PC-9 (cell line): ENCODE results near the gene PNPLA4. TPM values are rescaled to one million over a fixed set of nuclear protein-coding genes. Genes with fewer than 3 reads are reported as not detected.

ENCODE experiments used
- BruUV-seq: library from RNA; stranded (reverse); fragments of 400-500 nt; replicated peaks from 2 replicates; lab custom pipeline; 2021; lab: Mats Ljungman, UMichigan
- CTCF ChIA-PET: fragments of 300-600 bp; sonication (Branson Sonifier 250); formaldehyde crosslinking; loops from one replicate; lab custom pipeline; 2022; ENCODE audit warnings: antibody characterized with exemption; lab: Charles Lee
- POLR2A ChIA-PET: fragments of 300-600 bp; sonication (Branson Sonifier 250); formaldehyde crosslinking; loops from one replicate; lab custom pipeline; 2022; ENCODE audit warnings: antibody characterized with exemption; ENCODE audit not compliant: unreplicated experiment; lab: Charles Lee
- DNase-seq, 2 experiments: peaks; one replicate each; pipeline versions ENCODE4 v3.0.0 to v3.0.0-alpha.2; 2015 to 2022; ENCODE audit warnings: mixed read lengths in 1 of 2
- H2AFZ ChIP-seq: fragments of 200-600 bp; sonication (generic); 2 replicates; pipeline ENCODE4 v1.8.1; 2017; ENCODE audit warnings: antibody characterized with exemption
- H3F3A ChIP-seq: fragments of 200-600 bp; sonication (generic); 2 replicates; pipeline ENCODE4 v1.8.1; 2017; ENCODE audit warnings: antibody characterized with exemption, mild to moderate bottlenecking, low read depth; ENCODE audit not compliant: insufficient read depth
- H3K27ac ChIP-seq: fragments of 200-600 bp; sonication (generic); 2 replicates; pipeline ENCODE4 v1.6.1; 2016; ENCODE audit warnings: mixed run types
- H3K27me3 ChIP-seq: fragments of 200-600 bp; sonication (generic); 2 replicates; pipeline ENCODE4 v1.6.1; 2016; ENCODE audit warnings: low read depth, mixed run types; ENCODE audit not compliant: insufficient read depth
- H3K36me3 ChIP-seq: fragments of 200-600 bp; sonication (generic); 2 replicates; pipeline ENCODE4 v1.6.1; 2016; ENCODE audit warnings: low read depth, mixed run types
- H3K4me1 ChIP-seq: fragments of 200-600 bp; sonication (generic); replicated peaks from 2 replicates; pipeline ENCODE4 v1.6.1; 2016; ENCODE audit warnings: mixed run types; ENCODE audit not compliant: insufficient read depth
- H3K4me2 ChIP-seq: fragments of 200-600 bp; sonication (generic); 2 replicates; pipeline ENCODE4 v1.6.1; 2017; ENCODE audit warnings: mixed run types
- H3K4me3 ChIP-seq: fragments of 200-600 bp; sonication (generic); 2 replicates; pipeline ENCODE4 v1.6.1; 2016; ENCODE audit warnings: mixed run types
- H3K79me2 ChIP-seq: fragments of 200-600 bp; sonication (generic); 2 replicates; pipeline ENCODE4 v1.6.1; 2017; ENCODE audit warnings: low read depth, mixed run types
- H3K9me2 ChIP-seq: fragments of 200-600 bp; sonication (generic); 2 replicates; pipeline ENCODE4 v1.8.1; 2017; ENCODE audit warnings: mild to moderate bottlenecking; ENCODE audit not compliant: insufficient read depth
- H3K9me3 ChIP-seq: fragments of 200-600 bp; sonication (generic); 2 replicates; pipeline ENCODE4 v1.8.1; 2016; ENCODE audit warnings: low read depth; ENCODE audit not compliant: insufficient read depth
- H4K20me1 ChIP-seq: fragments of 200-600 bp; sonication (generic); 2 replicates; pipeline ENCODE4 v1.8.1; 2017; ENCODE audit not compliant: insufficient read depth
- EZH2 ChIP-seq: fragments of 200-600 bp; sonication (generic); IDR thresholded peaks from 2 replicates; pipeline ENCODE4 v1.8.0; 2017; ENCODE audit warnings: antibody characterized with exemption, low read depth
- intact Hi-C: fragments of 100-400 bp; cut with micrococcal nuclease; formaldehyde crosslinking; loops from one replicate; pipeline ENCODE4 v1.10.0; 2022; ENCODE audit not compliant: unreplicated experiment
- total RNA-seq: library from RNA; stranded (reverse); gene quantifications from 2 replicates; pipeline ENCODE4 v1.2.3, GENCODE V29; 2021
- TF ChIP-seq, protein P1 (sequence below): fragments of 200-600 bp; sonication (generic); conservative IDR thresholded peaks from 2 replicates; pipeline ENCODE4 v1.6.1; 2017; ENCODE audit warnings: mixed run types, antibody characterized with exemption, mild to moderate bottlenecking, moderate library complexity

Gene PNPLA4
- total RNA-seq, 1 experiment from 2014 or later = 29.1 TPM

DNA sequence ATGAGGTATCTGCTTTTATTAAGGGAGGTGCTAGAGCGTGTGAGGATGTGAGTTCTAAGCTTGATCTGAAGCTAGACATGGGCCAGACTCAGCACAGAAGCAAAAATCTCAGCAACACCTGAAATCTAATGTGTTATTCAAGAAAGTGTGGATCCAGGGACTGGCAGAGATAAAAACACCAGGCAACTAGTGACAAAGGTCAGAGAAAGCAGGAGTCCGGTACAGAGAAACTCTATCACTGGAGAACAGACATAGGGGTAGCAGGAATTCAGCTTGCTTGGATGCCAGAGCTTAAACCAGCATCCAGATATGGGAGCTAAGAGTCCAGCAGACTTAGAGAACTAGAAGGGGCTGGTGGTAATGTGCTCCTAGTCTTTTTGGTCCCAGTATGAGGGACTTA lies 50.3 kb downstream of the PNPLA4 start:
- Histone ChIP-seq H3K9me3 (no peaks in the 10 kb centered on the region), H4K20me1 (no peaks in the 10 kb centered on the region), H3K27me3 (no peaks in the 10 kb centered on the region), H3K4me1 (no peaks in the 10 kb centered on the region), H3F3A (no peaks in the 10 kb centered on the region), H3K27ac (no peak overlapping the region), H3K4me3 (no peak overlapping the region), H3K79me2 (no peaks in the 10 kb centered on the region), H3K36me3 (no peaks in the 10 kb centered on the region), H3K9me2 (no peaks in the 10 kb centered on the region), H3K4me2 (no peak overlapping the region), H2AFZ (no peak overlapping the region)
- intact Hi-C loops = no loop called here
- CTCF ChIA-PET = no interaction called here
- POLR2A ChIA-PET = no interaction called here
- TF ChIP-seq, protein P1, sequence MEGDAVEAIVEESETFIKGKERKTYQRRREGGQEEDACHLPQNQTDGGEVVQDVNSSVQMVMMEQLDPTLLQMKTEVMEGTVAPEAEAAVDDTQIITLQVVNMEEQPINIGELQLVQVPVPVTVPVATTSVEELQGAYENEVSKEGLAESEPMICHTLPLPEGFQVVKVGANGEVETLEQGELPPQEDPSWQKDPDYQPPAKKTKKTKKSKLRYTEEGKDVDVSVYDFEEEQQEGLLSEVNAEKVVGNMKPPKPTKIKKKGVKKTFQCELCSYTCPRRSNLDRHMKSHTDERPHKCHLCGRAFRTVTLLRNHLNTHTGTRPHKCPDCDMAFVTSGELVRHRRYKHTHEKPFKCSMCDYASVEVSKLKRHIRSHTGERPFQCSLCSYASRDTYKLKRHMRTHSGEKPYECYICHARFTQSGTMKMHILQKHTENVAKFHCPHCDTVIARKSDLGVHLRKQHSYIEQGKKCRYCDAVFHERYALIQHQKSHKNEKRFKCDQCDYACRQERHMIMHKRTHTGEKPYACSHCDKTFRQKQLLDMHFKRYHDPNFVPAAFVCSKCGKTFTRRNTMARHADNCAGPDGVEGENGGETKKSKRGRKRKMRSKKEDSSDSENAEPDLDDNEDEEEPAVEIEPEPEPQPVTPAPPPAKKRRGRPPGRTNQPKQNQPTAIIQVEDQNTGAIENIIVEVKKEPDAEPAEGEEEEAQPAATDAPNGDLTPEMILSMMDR = no peak
- TF ChIP-seq EZH2 = no peak
- no TSS peak for BruUV-seq
- DNase-seq = no peak

DNA sequence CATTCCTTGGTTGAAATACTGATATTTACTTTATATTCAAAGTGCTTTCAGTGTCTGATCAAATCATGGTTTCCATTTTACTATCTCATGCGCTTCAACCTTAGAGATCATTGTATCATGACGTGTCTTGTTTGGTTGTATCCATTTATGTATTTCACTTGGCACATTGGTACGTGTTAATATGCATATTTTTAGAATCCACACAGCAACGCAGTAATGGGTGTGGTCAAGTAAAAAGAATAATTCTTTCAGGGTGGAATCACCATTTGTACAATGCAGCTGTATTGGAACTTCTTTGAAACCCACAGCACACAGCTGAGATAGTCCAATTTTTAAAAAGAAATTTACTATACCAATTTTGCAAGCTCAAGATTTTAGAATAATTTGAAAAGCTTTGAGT lies 55.2 kb downstream of the PNPLA4 start:
- no peak overlapping the region for H3K27ac ChIP-seq
- TF ChIP-seq, protein P1 = no peak
- TF ChIP-seq EZH2 = no peak
- no peak overlapping the region for H3K4me2 ChIP-seq
- no peaks in the 10 kb centered on the region for H3K36me3 ChIP-seq
- no TSS peak for BruUV-seq
- no peaks in the 10 kb centered on the region for H3K9me2 ChIP-seq
- no peaks in the 10 kb centered on the region for H3F3A ChIP-seq
- H3K79me2 ChIP-seq = no peaks in the 10 kb centered on the region
- no peaks in the 10 kb centered on the region for H3K27me3 ChIP-seq
- ChIA-PET POLR2A (no interaction called here), CTCF (no interaction called here)
- H3K9me3 ChIP-seq = no peaks in the 10 kb centered on the region
- no peaks in the 10 kb centered on the region for H4K20me1 ChIP-seq
- H3K4me1 ChIP-seq = no peaks in the 10 kb centered on the region
- no peak for DNase-seq
- no peak overlapping the region for H3K4me3 ChIP-seq
- intact Hi-C loops = no loop called here
- no peak overlapping the region for H2AFZ ChIP-seq

DNA sequence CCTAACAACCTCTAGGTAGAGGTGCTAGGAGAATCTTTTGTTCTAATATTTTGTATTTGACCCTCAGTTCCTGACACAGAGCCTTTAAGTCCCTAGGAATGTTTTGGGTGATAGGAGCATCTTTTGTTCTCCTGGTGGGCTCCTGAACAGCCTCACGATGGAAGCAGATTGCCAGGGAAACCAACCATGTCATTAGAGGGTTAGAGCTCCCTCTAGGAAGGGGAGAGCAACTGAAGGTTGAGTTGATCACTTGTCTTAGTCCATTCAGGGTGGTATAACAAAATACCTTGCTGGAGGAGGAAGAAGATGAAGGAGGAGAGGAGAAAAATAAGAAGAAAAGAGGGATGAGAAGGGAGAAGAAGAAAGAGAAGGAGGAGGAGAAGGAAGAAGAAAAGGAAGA lies 75.0 kb downstream of the PNPLA4 start:
- POLR2A ChIA-PET = no interaction called here
- H3K79me2 ChIP-seq = no peaks in the 10 kb centered on the region
- no TSS peak for BruUV-seq

More for the DNA sequence above, 75.0 kb downstream of the PNPLA4 start:
- Histone ChIP-seq H4K20me1 (no peaks in the 10 kb centered on the region), H3K4me3 (no peak overlapping the region), H3K27me3 (no peaks in the 10 kb centered on the region), H3K4me2 (no peak overlapping the region), H3K9me3 (no peaks in the 10 kb centered on the region), H3F3A (no peaks in the 10 kb centered on the region), H3K36me3 (no peaks in the 10 kb centered on the region), H3K27ac (no peak overlapping the region), H3K9me2 (no peaks in the 10 kb centered on the region), H2AFZ (no peak overlapping the region), H3K4me1 (no peaks in the 10 kb centered on the region)
- TF ChIP-seq EZH2 = no peak
- TF ChIP-seq, protein P1 = no peak
- CTCF ChIA-PET = no interaction called here
- intact Hi-C loops = no loop called here
- no peak for DNase-seq

Other genes with a start within 250 kb of the PNPLA4 start
- 0.57 and 1.5 TPM in 2 replicates for gene VCX, start 84.2 kb downstream of the PNPLA4 start, total RNA-seq
- gene VCX2, start 243.9 kb upstream of the PNPLA4 start, total RNA-seq = not detected in 2 replicates